ENCODE results near the gene EDN3. TPM values are rescaled to one million over a fixed set of nuclear protein-coding genes. Genes with fewer than 3 reads are reported as not detected.

The EDN3 gene
- total and polyA plus RNA-seq, 2 experiments from 2014 or later: 0.13 to 0.17 TPM

DNA sequence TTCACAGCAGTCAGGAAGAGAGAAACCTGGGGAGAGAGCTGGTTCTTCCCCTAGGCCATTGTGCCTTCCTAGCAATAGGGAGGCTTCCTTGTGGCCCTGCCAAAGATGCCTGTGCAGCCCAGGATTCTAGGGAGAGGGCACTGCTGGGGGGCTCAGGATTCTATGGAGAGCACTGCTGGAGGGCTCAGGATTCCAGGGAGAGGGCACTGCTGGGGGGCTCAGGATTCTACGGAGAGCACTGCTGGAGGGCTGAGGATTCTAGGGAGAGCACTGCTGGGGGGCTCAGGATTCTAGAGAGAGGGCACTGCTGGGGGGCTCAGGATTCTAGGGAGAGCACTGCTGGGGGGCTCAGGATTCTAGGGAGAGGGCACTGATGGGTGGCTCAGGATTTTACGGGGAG is 25.8 kb downstream of the EDN3 start:
- DNase-seq (ENCODE audit: low spot score): no peak
- Histone ChIP-seq H3K4me2 (no peak overlapping the region), H3F3A (replicated peaks; ENCODE audit: low read depth) (no peaks in the 10 kb centered on the region), H3K27me3 (ENCODE audit: insufficient read depth) (no peaks in the 10 kb centered on the region), H3K79me2 (replicated peaks; ENCODE audit: insufficient read depth) (no peaks in the 10 kb centered on the region), H3K4me1 (ENCODE audit: insufficient read depth) (no peaks in the 10 kb centered on the region), H3K4me3 (no peak overlapping the region), H3K27ac (ENCODE audit: low read depth) (no peak overlapping the region), H2AFZ (no peak overlapping the region), H3K36me3 (ENCODE audit: insufficient read depth) (no peaks in the 10 kb centered on the region), H4K20me1 (replicated peaks; ENCODE audit: insufficient read depth) (no peaks in the 10 kb centered on the region), H3K9me2 (ENCODE audit: insufficient read depth) (no peaks in the 10 kb centered on the region)
- TF ChIP-seq NANOG (IDR thresholded peaks at IDR 0.05; ENCODE audit: borderline replicate concordance) (no peak), ZNF331 (CRISPR knock-in tag; IDR thresholded peaks at IDR 0.05; ENCODE audit: low read depth) (no peak), STAT1 (IDR thresholded peaks at IDR 0.05; ENCODE audit: unreplicated experiment) (no peak), JUNB (IDR thresholded peaks at IDR 0.05; ENCODE audit: unreplicated experiment) (no peak), EZH2phosphoT487 (IDR thresholded peaks at IDR 0.05; ENCODE audit: unreplicated experiment) (no peak), POLR2AphosphoS5 (IDR thresholded peaks at IDR 0.05; ENCODE audit: low read depth) (no peak), ZNF462 (CRISPR knock-in tag; IDR thresholded peaks at IDR 0.05) (no peak), CREB1 (CRISPR knock-in tag; IDR thresholded peaks at IDR 0.05; ENCODE audit: low read depth) (no peak), ETS1 (IDR thresholded peaks at IDR 0.05) (no peak)
- TF ChIP-seq, protein P1, sequence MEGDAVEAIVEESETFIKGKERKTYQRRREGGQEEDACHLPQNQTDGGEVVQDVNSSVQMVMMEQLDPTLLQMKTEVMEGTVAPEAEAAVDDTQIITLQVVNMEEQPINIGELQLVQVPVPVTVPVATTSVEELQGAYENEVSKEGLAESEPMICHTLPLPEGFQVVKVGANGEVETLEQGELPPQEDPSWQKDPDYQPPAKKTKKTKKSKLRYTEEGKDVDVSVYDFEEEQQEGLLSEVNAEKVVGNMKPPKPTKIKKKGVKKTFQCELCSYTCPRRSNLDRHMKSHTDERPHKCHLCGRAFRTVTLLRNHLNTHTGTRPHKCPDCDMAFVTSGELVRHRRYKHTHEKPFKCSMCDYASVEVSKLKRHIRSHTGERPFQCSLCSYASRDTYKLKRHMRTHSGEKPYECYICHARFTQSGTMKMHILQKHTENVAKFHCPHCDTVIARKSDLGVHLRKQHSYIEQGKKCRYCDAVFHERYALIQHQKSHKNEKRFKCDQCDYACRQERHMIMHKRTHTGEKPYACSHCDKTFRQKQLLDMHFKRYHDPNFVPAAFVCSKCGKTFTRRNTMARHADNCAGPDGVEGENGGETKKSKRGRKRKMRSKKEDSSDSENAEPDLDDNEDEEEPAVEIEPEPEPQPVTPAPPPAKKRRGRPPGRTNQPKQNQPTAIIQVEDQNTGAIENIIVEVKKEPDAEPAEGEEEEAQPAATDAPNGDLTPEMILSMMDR (conservative IDR thresholded peaks at IDR 0.05; ENCODE audit: low read depth in 2 of 2): no peak
- TF ChIP-seq, protein P2, sequence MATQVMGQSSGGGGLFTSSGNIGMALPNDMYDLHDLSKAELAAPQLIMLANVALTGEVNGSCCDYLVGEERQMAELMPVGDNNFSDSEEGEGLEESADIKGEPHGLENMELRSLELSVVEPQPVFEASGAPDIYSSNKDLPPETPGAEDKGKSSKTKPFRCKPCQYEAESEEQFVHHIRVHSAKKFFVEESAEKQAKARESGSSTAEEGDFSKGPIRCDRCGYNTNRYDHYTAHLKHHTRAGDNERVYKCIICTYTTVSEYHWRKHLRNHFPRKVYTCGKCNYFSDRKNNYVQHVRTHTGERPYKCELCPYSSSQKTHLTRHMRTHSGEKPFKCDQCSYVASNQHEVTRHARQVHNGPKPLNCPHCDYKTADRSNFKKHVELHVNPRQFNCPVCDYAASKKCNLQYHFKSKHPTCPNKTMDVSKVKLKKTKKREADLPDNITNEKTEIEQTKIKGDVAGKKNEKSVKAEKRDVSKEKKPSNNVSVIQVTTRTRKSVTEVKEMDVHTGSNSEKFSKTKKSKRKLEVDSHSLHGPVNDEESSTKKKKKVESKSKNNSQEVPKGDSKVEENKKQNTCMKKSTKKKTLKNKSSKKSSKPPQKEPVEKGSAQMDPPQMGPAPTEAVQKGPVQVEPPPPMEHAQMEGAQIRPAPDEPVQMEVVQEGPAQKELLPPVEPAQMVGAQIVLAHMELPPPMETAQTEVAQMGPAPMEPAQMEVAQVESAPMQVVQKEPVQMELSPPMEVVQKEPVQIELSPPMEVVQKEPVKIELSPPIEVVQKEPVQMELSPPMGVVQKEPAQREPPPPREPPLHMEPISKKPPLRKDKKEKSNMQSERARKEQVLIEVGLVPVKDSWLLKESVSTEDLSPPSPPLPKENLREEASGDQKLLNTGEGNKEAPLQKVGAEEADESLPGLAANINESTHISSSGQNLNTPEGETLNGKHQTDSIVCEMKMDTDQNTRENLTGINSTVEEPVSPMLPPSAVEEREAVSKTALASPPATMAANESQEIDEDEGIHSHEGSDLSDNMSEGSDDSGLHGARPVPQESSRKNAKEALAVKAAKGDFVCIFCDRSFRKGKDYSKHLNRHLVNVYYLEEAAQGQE (IDR thresholded peaks at IDR 0.05; ENCODE audit: unreplicated experiment): no peak
- Mint-ChIP-seq H3K9me3 (no peaks in the 10 kb centered on the region), H3K36me3 (ENCODE audit: low read depth) (no peaks in the 10 kb centered on the region), H3K4me3 (no peak overlapping the region), H3K4me1 (peaks cover 7% of the 10 kb centered on the region; the same call in 2 of the 3 replicates), H3K27me3 (ENCODE audit: insufficient read depth, low read depth, poor library complexity) (peaks cover 9% of the 10 kb centered on the region), H3K27ac (no peak overlapping the region)
- ATAC-seq: no peak

Data from GM23338 (cell line).